HEK293 (cell line): ENCODE measurements around the gene BBS12.

Experiments used
- CTCF ChIA-PET: fragments of 350-600 bp; formaldehyde crosslinking; extraction: SDS; loops from one replicate; lab custom pipeline; 2021; ENCODE audit warnings: antibody characterized with exemption; lab: Yijun Ruan, JAX
- POLR2A ChIA-PET: fragments of 300-600 bp; formaldehyde crosslinking; extraction: SDS; loops from one replicate; lab custom pipeline; 2020; ENCODE audit warnings: antibody characterized with exemption, inconsistent platforms; lab: Yijun Ruan, JAX
- H3K27ac ChIP-seq: fragments of 200-500 bp; sonication (Bioruptor generic); 2 replicates; pipeline ENCODE4 v1.5.1; 2014; ENCODE audit warnings: low read depth, low read length, control low read depth, inconsistent platforms; ENCODE audit errors: extremely low read depth
- H3K36me3 ChIP-seq, 2 experiments: fragments of 200-500 bp in 1 of 2; sonication (Bioruptor generic) in 1 of 2; 1 replicate in 1 of 2; 2 replicates in 1 of 2; pipeline ENCODE4 v1.5.1; 2014 to 2017; ENCODE audit warnings: inconsistent platforms in 2 of 2, low read length in 2 of 2; ENCODE audit not compliant: control insufficient read depth in 2 of 2, insufficient read depth in 1 of 2
- H3K4me1 ChIP-seq: fragments of 200-500 bp; sonication (Bioruptor generic); 2 replicates; pipeline ENCODE4 v1.5.1; 2014; ENCODE audit warnings: mild to moderate bottlenecking, low read length, inconsistent platforms; ENCODE audit not compliant: control insufficient read depth, insufficient read depth
- H3K4me3 ChIP-seq: 2 replicates; pipeline ENCODE4 v1.5.1; 2011; ENCODE audit warnings: low read depth, mild to moderate bottlenecking, control low read depth, low read length, moderate library complexity
- H3K9me3 ChIP-seq: fragments of 200-500 bp; sonication (Bioruptor generic); 2 replicates; pipeline ENCODE4 v1.5.1; 2014; ENCODE audit warnings: low read depth, low read length, inconsistent platforms; ENCODE audit not compliant: control insufficient read depth, insufficient read depth
- EGR2 ChIP-seq: fragments of 450-650 bp; formaldehyde crosslinking; IDR thresholded peaks from 2 replicates; pipeline ENCODE4 v1.5.1; 2016; ENCODE audit warnings: low read depth, missing biosample characterization, missing genetic modification characterization
- GLI2 ChIP-seq: fragments of 450-650 bp; formaldehyde crosslinking; IDR thresholded peaks from 2 replicates; pipeline ENCODE4; 2017; ENCODE audit warnings: missing biosample characterization, missing genetic modification characterization, low read depth, borderline replicate concordance
- IKZF3 ChIP-seq: fragments of 450-650 bp; IDR thresholded peaks from 2 replicates; pipeline ENCODE4 v1.5.0; 2018; ENCODE audit warnings: missing biosample characterization, mild to moderate bottlenecking, missing genetic modification characterization, moderate library complexity
- MEIS1 ChIP-seq: sonication (generic); formaldehyde crosslinking; IDR thresholded peaks from 2 replicates; pipeline ENCODE4 v1.8.1; 2022; ENCODE audit warnings: missing genetic modification reagents, mild to moderate bottlenecking, borderline replicate concordance
- MZF1 ChIP-seq: fragments of 450-650 bp; formaldehyde crosslinking; IDR thresholded peaks from 2 replicates; pipeline ENCODE4 v1.5.1; 2017; ENCODE audit warnings: missing biosample characterization, missing genetic modification characterization, borderline replicate concordance
- SCRT1 ChIP-seq: fragments of 450-650 bp; formaldehyde crosslinking; IDR thresholded peaks from 2 replicates; pipeline ENCODE4 v1.5.1; 2016; ENCODE audit warnings: missing biosample characterization, missing genetic modification characterization, borderline replicate concordance
- SCRT2 ChIP-seq: fragments of 450-650 bp; formaldehyde crosslinking; IDR thresholded peaks from 2 replicates; pipeline ENCODE4 v1.5.1; 2016; ENCODE audit warnings: missing biosample characterization, missing genetic modification characterization
- ZBTB17 ChIP-seq: fragments of 450-650 bp; formaldehyde crosslinking; IDR thresholded peaks from 2 replicates; pipeline ENCODE4 v1.5.1; 2016; ENCODE audit warnings: missing biosample characterization, missing genetic modification characterization
- ZFHX2 ChIP-seq: fragments of 450-650 bp; formaldehyde crosslinking; conservative IDR thresholded peaks from 2 replicates; pipeline ENCODE4 v1.5.1; 2016; ENCODE audit warnings: missing biosample characterization, missing genetic modification characterization
- ZIC2 ChIP-seq: fragments of 450-650 bp; formaldehyde crosslinking; IDR thresholded peaks from 2 replicates; pipeline ENCODE4 v1.5.1; 2016; ENCODE audit warnings: missing biosample characterization, missing genetic modification characterization
- ZNF266 ChIP-seq: fragments of 450-650 bp; formaldehyde crosslinking; IDR thresholded peaks from 2 replicates; pipeline ENCODE4 v1.5.1; 2016; ENCODE audit warnings: missing biosample characterization, missing genetic modification characterization, low read depth
- TF ChIP-seq, protein P1 (sequence below): fragments of 450-650 bp; formaldehyde crosslinking; conservative IDR thresholded peaks from 2 replicates; pipeline ENCODE4 v1.5.1; 2016; ENCODE audit warnings: low read depth, missing biosample characterization, missing genetic modification characterization
- TF ChIP-seq, protein P2 (sequence below): fragments of 450-650 bp; formaldehyde crosslinking; IDR thresholded peaks from 2 replicates; pipeline ENCODE4 v1.5.1; 2016; ENCODE audit warnings: missing biosample characterization, missing genetic modification characterization
- TF ChIP-seq, protein P3 (sequence below): fragments of 450-650 bp; formaldehyde crosslinking; IDR thresholded peaks from 2 replicates; pipeline ENCODE4 v1.5.1; 2016; ENCODE audit warnings: missing biosample characterization, missing genetic modification characterization
- TF ChIP-seq, protein P4 (sequence below): fragments of 450-650 bp; formaldehyde crosslinking; IDR thresholded peaks from 2 replicates; pipeline ENCODE4 v1.5.1; 2017; ENCODE audit warnings: missing biosample characterization, missing genetic modification characterization

The BBS12 gene

DNA sequence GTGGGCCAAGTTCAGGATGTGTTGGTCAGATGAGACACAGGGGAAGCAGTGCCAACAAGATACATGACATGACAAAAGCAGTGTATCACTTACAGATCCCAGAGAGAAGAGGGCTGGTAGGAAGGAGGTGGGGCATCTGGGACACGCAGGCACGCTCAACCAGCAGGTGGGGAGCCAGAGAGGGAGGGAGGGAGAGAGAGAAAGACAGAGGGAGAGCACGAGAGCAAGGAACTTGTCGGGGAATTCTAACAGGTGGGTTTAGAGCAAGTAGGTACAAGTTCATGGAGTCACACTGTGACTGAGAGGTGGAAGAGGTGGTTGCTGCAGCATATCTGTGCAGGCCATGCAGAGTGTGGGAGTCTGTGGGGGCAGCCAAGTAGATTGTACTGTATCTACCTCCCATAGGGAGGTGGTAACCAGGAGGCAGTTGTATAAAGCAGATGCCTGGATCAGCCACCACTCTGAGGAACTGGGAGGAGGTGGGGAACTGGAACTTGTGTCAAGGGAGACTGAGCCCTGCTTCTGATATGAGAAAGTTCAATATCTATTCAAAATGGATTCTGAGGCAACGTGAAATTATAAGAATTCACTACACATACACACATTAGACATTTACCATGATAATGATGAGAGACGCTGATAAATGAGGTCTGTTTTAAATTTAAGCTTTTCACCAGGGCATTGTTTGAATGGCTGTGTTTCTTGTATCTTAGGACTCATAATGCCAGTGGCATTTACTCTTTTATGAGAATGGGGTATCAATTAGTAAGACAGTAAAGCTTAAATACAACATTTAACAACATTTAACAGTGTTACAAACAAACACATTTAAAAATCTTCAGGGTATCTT lies 43.7 kb downstream of the BBS12 start:
- no peaks in the 10 kb centered on the region for H3K36me3 ChIP-seq
- no peaks in the 10 kb centered on the region for H3K9me3 ChIP-seq
- no peak overlapping the region for H3K4me3 ChIP-seq
- H3K27ac ChIP-seq = no peak overlapping the region
- ChIA-PET POLR2A (no interaction called here), CTCF (no interaction called here)
- TF ChIP-seq, protein P1, sequence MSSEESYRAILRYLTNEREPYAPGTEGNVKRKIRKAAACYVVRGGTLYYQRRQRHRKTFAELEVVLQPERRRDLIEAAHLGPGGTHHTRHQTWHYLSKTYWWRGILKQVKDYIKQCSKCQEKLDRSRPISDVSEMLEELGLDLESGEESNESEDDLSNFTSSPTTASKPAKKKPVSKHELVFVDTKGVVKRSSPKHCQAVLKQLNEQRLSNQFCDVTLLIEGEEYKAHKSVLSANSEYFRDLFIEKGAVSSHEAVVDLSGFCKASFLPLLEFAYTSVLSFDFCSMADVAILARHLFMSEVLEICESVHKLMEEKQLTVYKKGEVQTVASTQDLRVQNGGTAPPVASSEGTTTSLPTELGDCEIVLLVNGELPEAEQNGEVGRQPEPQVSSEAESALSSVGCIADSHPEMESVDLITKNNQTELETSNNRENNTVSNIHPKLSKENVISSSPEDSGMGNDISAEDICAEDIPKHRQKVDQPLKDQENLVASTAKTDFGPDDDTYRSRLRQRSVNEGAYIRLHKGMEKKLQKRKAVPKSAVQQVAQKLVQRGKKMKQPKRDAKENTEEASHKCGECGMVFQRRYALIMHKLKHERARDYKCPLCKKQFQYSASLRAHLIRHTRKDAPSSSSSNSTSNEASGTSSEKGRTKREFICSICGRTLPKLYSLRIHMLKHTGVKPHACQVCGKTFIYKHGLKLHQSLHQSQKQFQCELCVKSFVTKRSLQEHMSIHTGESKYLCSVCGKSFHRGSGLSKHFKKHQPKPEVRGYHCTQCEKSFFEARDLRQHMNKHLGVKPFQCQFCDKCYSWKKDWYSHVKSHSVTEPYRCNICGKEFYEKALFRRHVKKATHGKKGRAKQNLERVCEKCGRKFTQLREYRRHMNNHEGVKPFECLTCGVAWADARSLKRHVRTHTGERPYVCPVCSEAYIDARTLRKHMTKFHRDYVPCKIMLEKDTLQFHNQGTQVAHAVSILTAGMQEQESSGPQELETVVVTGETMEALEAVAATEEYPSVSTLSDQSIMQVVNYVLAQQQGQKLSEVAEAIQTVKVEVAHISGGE (tag by site-specific recombination) = no peak
- TF ChIP-seq ZIC2 (tag by site-specific recombination) (peak; percentile 59), IKZF3 (no peak), ZFHX2 (tag by site-specific recombination) (peak; percentile 94), EGR2 (tag by site-specific recombination) (peak; percentile 91), ZBTB17 (tag by site-specific recombination) (peak; percentile 75), SCRT1 (peak; percentile 57; the same call in 1 of the 2 replicates), MEIS1 (no peak), GLI2 (tag by site-specific recombination) (no peak), ZNF266 (tag by site-specific recombination) (peak; percentile 99), MZF1 (peak; percentile 37), SCRT2 (peak; percentile 98)
- TF ChIP-seq, protein P2, sequence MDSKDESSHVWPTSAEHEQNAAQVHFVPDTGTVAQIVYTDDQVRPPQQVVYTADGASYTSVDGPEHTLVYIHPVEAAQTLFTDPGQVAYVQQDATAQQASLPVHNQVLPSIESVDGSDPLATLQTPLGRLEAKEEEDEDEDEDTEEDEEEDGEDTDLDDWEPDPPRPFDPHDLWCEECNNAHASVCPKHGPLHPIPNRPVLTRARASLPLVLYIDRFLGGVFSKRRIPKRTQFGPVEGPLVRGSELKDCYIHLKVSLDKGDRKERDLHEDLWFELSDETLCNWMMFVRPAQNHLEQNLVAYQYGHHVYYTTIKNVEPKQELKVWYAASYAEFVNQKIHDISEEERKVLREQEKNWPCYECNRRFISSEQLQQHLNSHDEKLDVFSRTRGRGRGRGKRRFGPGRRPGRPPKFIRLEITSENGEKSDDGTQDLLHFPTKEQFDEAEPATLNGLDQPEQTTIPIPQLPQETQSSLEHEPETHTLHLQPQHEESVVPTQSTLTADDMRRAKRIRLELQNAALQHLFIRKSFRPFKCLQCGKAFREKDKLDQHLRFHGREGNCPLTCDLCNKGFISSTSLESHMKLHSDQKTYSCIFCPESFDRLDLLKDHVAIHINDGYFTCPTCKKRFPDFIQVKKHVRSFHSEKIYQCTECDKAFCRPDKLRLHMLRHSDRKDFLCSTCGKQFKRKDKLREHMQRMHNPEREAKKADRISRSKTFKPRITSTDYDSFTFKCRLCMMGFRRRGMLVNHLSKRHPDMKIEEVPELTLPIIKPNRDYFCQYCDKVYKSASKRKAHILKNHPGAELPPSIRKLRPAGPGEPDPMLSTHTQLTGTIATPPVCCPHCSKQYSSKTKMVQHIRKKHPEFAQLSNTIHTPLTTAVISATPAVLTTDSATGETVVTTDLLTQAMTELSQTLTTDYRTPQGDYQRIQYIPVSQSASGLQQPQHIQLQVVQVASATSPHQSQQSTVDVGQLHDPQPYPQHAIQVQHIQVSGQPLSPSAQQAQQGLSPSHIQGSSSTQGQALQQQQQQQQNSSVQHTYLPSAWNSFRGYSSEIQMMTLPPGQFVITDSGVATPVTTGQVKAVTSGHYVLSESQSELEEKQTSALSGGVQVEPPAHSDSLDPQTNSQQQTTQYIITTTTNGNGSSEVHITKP (tag by site-specific recombination) = peak; percentile 22; the same call in 1 of the 2 replicates
- TF ChIP-seq, protein P3, sequence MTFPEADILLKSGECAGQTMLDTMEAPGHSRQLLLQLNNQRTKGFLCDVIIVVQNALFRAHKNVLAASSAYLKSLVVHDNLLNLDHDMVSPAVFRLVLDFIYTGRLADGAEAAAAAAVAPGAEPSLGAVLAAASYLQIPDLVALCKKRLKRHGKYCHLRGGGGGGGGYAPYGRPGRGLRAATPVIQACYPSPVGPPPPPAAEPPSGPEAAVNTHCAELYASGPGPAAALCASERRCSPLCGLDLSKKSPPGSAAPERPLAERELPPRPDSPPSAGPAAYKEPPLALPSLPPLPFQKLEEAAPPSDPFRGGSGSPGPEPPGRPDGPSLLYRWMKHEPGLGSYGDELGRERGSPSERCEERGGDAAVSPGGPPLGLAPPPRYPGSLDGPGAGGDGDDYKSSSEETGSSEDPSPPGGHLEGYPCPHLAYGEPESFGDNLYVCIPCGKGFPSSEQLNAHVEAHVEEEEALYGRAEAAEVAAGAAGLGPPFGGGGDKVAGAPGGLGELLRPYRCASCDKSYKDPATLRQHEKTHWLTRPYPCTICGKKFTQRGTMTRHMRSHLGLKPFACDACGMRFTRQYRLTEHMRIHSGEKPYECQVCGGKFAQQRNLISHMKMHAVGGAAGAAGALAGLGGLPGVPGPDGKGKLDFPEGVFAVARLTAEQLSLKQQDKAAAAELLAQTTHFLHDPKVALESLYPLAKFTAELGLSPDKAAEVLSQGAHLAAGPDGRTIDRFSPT (tag by site-specific recombination) = no peak
- TF ChIP-seq, protein P4, sequence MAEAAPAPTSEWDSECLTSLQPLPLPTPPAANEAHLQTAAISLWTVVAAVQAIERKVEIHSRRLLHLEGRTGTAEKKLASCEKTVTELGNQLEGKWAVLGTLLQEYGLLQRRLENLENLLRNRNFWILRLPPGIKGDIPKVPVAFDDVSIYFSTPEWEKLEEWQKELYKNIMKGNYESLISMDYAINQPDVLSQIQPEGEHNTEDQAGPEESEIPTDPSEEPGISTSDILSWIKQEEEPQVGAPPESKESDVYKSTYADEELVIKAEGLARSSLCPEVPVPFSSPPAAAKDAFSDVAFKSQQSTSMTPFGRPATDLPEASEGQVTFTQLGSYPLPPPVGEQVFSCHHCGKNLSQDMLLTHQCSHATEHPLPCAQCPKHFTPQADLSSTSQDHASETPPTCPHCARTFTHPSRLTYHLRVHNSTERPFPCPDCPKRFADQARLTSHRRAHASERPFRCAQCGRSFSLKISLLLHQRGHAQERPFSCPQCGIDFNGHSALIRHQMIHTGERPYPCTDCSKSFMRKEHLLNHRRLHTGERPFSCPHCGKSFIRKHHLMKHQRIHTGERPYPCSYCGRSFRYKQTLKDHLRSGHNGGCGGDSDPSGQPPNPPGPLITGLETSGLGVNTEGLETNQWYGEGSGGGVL = 0 out of 2 replicates have a peak, but pooled peaks have one; percentile 47
- TF ChIP-seq, all 188 proteins: peak for 10
- no peaks in the 10 kb centered on the region for H3K4me1 ChIP-seq
